H9 (cell line): Measurements from ENCODE around the gene ABHD17C. TPM values are rescaled to one million over a fixed set of nuclear protein-coding genes. Genes with fewer than 3 reads are reported as not detected.

Source experiments
- DNase-seq: peaks from one replicate; pipeline ENCODE4 v3.0.0-alpha.2; 2017
- H2AFZ ChIP-seq: one replicate; pipeline ENCODE4 v1.6.1; 2013; ENCODE audit warnings: mild to moderate bottlenecking, low read length, control low read depth, moderate library complexity
- H2AK5ac ChIP-seq: 2 replicates; pipeline ENCODE4 v1.6.1; 2013; ENCODE audit warnings: low read length, control low read depth, mixed read lengths; ENCODE audit not compliant: insufficient read length
- H2BK120ac ChIP-seq: one replicate; pipeline ENCODE4 v1.6.1; 2013; ENCODE audit warnings: low read depth, mild to moderate bottlenecking, low read length, control low read depth, inconsistent platforms; ENCODE audit not compliant: poor library complexity, severe bottlenecking
- H2BK12ac ChIP-seq: 2 replicates; pipeline ENCODE4 v1.6.1; 2013; ENCODE audit warnings: low read length, control low read depth, mixed read lengths, low read depth; ENCODE audit not compliant: insufficient read length
- H2BK15ac ChIP-seq: 2 replicates; pipeline ENCODE4 v1.6.1; 2013; ENCODE audit warnings: low read depth, low read length, control low read depth
- H2BK20ac ChIP-seq: one replicate; pipeline ENCODE4 v1.6.1; 2013; ENCODE audit warnings: low read depth, mild to moderate bottlenecking, low read length, control low read depth, inconsistent platforms; ENCODE audit not compliant: poor library complexity, severe bottlenecking
- H2BK5ac ChIP-seq: 2 replicates; pipeline ENCODE4 v1.6.1; 2013; ENCODE audit warnings: low read length, control low read depth, mixed read lengths; ENCODE audit not compliant: insufficient read length
- H3K14ac ChIP-seq: 2 replicates; pipeline ENCODE4 v1.6.1; 2013; ENCODE audit warnings: low read length, control low read depth; ENCODE audit not compliant: insufficient read depth
- H3K18ac ChIP-seq: 2 replicates; pipeline ENCODE4 v1.6.1; 2013; ENCODE audit warnings: low read depth, mild to moderate bottlenecking, mixed read lengths, low read length, control low read depth; ENCODE audit not compliant: insufficient read length
- H3K23ac ChIP-seq: 2 replicates; pipeline ENCODE4 v1.6.1; 2013; ENCODE audit warnings: low read length, control low read depth, mixed read lengths, low read depth; ENCODE audit not compliant: insufficient read length
- H3K23me2 ChIP-seq: 2 replicates; pipeline ENCODE4 v1.6.1; 2013; ENCODE audit warnings: low read depth, mild to moderate bottlenecking, mixed read lengths, low read length, control low read depth; ENCODE audit not compliant: insufficient read length, poor library complexity, severe bottlenecking
- H3K27ac ChIP-seq: 2 replicates; pipeline ENCODE4 v1.5.1; 2013; ENCODE audit warnings: low read length, control low read depth, mixed read lengths, low read depth; ENCODE audit not compliant: insufficient read length
- H3K27me3 ChIP-seq: 2 replicates; pipeline ENCODE4 v1.6.1; 2013; ENCODE audit warnings: low read length, control low read depth, inconsistent platforms; ENCODE audit not compliant: insufficient read depth
- H3K4ac ChIP-seq: 2 replicates; pipeline ENCODE4 v1.6.1; 2013; ENCODE audit warnings: low read depth, mild to moderate bottlenecking, control low read depth, inconsistent platforms, low read length, moderate library complexity
- H3K4me1 ChIP-seq: 2 replicates; pipeline ENCODE4 v1.6.1; 2013; ENCODE audit warnings: low read length, control low read depth, inconsistent platforms; ENCODE audit not compliant: insufficient read depth
- H3K4me2 ChIP-seq: 2 replicates; pipeline ENCODE4 v1.6.1; 2013; ENCODE audit warnings: low read length, control low read depth, mixed read lengths; ENCODE audit not compliant: insufficient read length, insufficient read depth
- H3K56ac ChIP-seq: 2 replicates; pipeline ENCODE4 v1.6.1; 2013; ENCODE audit warnings: low read depth, mild to moderate bottlenecking, mixed read lengths, low read length, control low read depth; ENCODE audit not compliant: insufficient read length
- H3K79me1 ChIP-seq: 2 replicates; pipeline ENCODE4 v1.6.1; 2013; ENCODE audit warnings: low read depth, mild to moderate bottlenecking, moderate library complexity, low read length, control low read depth, inconsistent platforms; ENCODE audit not compliant: insufficient read depth, poor library complexity, severe bottlenecking
- H3K79me2 ChIP-seq: 2 replicates; pipeline ENCODE4 v1.6.1; 2013; ENCODE audit warnings: low read length, control low read depth, inconsistent platforms; ENCODE audit not compliant: insufficient read depth
- H3K9ac ChIP-seq: 2 replicates; pipeline ENCODE4 v1.6.1; 2013; ENCODE audit warnings: low read length, control low read depth, mixed read lengths; ENCODE audit not compliant: insufficient read length; ENCODE audit errors: extremely low read depth
- H3K9me3 ChIP-seq: one replicate; pipeline ENCODE4 v1.6.1; 2013; ENCODE audit warnings: low read depth, low read length, inconsistent platforms; ENCODE audit not compliant: control insufficient read depth
- H3T11ph ChIP-seq: one replicate; pipeline ENCODE4 v1.6.1; 2013; ENCODE audit warnings: mild to moderate bottlenecking, low read length, control low read depth, inconsistent platforms
- H4K20me1 ChIP-seq: one replicate; pipeline ENCODE4 v1.6.1; 2013; ENCODE audit not compliant: control insufficient read depth, insufficient read length, insufficient read depth
- H4K5ac ChIP-seq: 2 replicates; pipeline ENCODE4 v1.6.1; 2013; ENCODE audit warnings: low read depth, mild to moderate bottlenecking, mixed read lengths, low read length, control low read depth; ENCODE audit not compliant: insufficient read length
- H4K8ac ChIP-seq: replicated peaks from 2 replicates; pipeline ENCODE4 v1.6.1; 2013; ENCODE audit warnings: low read length, control low read depth, mixed read lengths, low read depth; ENCODE audit not compliant: insufficient read length
- H4K91ac ChIP-seq: 2 replicates; pipeline ENCODE4 v1.6.1; 2013; ENCODE audit warnings: low read depth, mild to moderate bottlenecking, moderate library complexity, mixed read lengths, low read length, control low read depth; ENCODE audit not compliant: insufficient read length
- H3K27ac Mint-ChIP-seq, 3 experiments: 2 replicates in 2 of 3; 3 replicates in 1 of 3; pipeline ENCODE4 v1.8.0; 2020 to 2021; ENCODE audit warnings: mixed read lengths in 3 of 3, mild to moderate bottlenecking in 1 of 3, moderate library complexity in 1 of 3
- H3K27me3 Mint-ChIP-seq: 2 replicates; pipeline ENCODE4 v1.8.0; 2021; ENCODE audit warnings: low read depth, mild to moderate bottlenecking, moderate library complexity, mixed read lengths
- H3K36me3 Mint-ChIP-seq, 3 experiments: 2 replicates in 2 of 3; 3 replicates in 1 of 3; pipeline ENCODE4 v1.8.0; 2020 to 2021; ENCODE audit warnings: low read depth in 3 of 3, mixed read lengths in 3 of 3; ENCODE audit not compliant: insufficient read depth in 1 of 3
- H3K4me1 Mint-ChIP-seq, 2 experiments: 2 replicates each; pipeline ENCODE4 v1.8.0; 2020; ENCODE audit warnings: mixed read lengths in 2 of 2
- H3K4me3 Mint-ChIP-seq, 2 experiments: 2 replicates in 1 of 2; 3 replicates in 1 of 2; pipeline ENCODE4 v1.8.0; 2020 to 2021; ENCODE audit warnings: mild to moderate bottlenecking in 2 of 2, mixed read lengths in 2 of 2, moderate library complexity in 1 of 2
- H3K9me3 Mint-ChIP-seq, 2 experiments: 2 replicates in 1 of 2; 3 replicates in 1 of 2; pipeline ENCODE4 v1.8.0; 2020; ENCODE audit warnings: mild to moderate bottlenecking in 2 of 2, mixed read lengths in 2 of 2, moderate library complexity in 1 of 2
- CTCF ChIP-seq: fragments of 200-600 bp; sonication (generic); conservative IDR thresholded peaks from 3 replicates; pipeline ENCODE4 v1.8.0; 2021; ENCODE audit warnings: antibody characterized with exemption, mild to moderate bottlenecking
- WGBS: extraction: QIAGEN DNeasy Blood & Tissue Kit; methylation state at CpG from one replicate; pipeline ENCODE4 v1.1.7; 2013; ENCODE audit warnings: missing lambda C conversion rate, low lambda C conversion rate, mixed read lengths; ENCODE audit not compliant: insufficient read length; ENCODE audit errors: extremely low coverage; 5-methylcytosine and 5-hydroxymethylcytosine counted together
- total RNA-seq: library from RNA; stranded (reverse); gene quantifications from 2 replicates; pipeline ENCODE4 v1.2.1, GENCODE V29; 2021

The ABHD17C gene
- total RNA-seq, 1 experiment from 2014 or later = 21.5 TPM

- Histone ChIP-seq H3K9ac (no peak overlapping the region), H3K14ac (no peak overlapping the region), H2BK15ac (no peak overlapping the region)
Observed at GRCh38 chr15:80659375-80659774, 35.7 kb upstream of the ABHD17C start.

More at GRCh38 chr15:80659375-80659774, 35.7 kb upstream of the ABHD17C start:
- no peak overlapping the region for H3K56ac ChIP-seq
- no peak overlapping the region for H2BK5ac ChIP-seq
- no peak overlapping the region for H2BK20ac ChIP-seq
- H3K27me3 ChIP-seq = no peaks in the 10 kb centered on the region
- H3K4me3 Mint-ChIP-seq = no peak overlapping the region
- no peak overlapping the region for H4K8ac ChIP-seq
- H3K36me3 Mint-ChIP-seq = no peaks in the 10 kb centered on the region; a peak in 1 of 7 replicates
- no peak overlapping the region for H2BK12ac ChIP-seq
- no peaks in the 10 kb centered on the region; the same call in none of the 2 replicates for H3K27me3 Mint-ChIP-seq
- no peaks in the 10 kb centered on the region for H4K20me1 ChIP-seq
- no peaks in the 10 kb centered on the region for H3K79me1 ChIP-seq
- H4K91ac ChIP-seq = no peak overlapping the region
- no peaks in the 10 kb centered on the region for H3K9me3 ChIP-seq
- no peak overlapping the region for H2AK5ac ChIP-seq
- no peak overlapping the region for H3K18ac ChIP-seq
- no peak overlapping the region for H3K27ac ChIP-seq
- H4K5ac ChIP-seq = no peak overlapping the region
- WGBS = no CpG with 5 or more reads among the region's 1 CpG
- H3K23me2 ChIP-seq = no peaks in the 10 kb centered on the region
- no peak overlapping the region for H2BK120ac ChIP-seq
- H3K79me2 ChIP-seq = no peaks in the 10 kb centered on the region
- no peak overlapping the region for H3K4me2 ChIP-seq
- H3K4me1 Mint-ChIP-seq = peaks cover 11 to 15% of the 10 kb centered on the region in 2 experiments
- no peak for TF ChIP-seq CTCF
- H3K9me3 Mint-ChIP-seq = no peaks in the 10 kb centered on the region
- no peak overlapping the region for H3K27ac Mint-ChIP-seq
- no peak overlapping the region for H3K23ac ChIP-seq
- H3T11ph ChIP-seq = no peak overlapping the region
- no peak overlapping the region for H2AFZ ChIP-seq
- DNase-seq = no peak
- H3K4ac ChIP-seq = no peak overlapping the region
- H3K4me1 ChIP-seq = no peaks in the 10 kb centered on the region
